ENCODE results near the gene C11orf97. TPM values are rescaled to one million over a fixed set of nuclear protein-coding genes. Genes with fewer than 3 reads are reported as not detected.

C11orf97 gene
- total RNA-seq, 4 donors from 2014 or later, result not detected

DNA sequence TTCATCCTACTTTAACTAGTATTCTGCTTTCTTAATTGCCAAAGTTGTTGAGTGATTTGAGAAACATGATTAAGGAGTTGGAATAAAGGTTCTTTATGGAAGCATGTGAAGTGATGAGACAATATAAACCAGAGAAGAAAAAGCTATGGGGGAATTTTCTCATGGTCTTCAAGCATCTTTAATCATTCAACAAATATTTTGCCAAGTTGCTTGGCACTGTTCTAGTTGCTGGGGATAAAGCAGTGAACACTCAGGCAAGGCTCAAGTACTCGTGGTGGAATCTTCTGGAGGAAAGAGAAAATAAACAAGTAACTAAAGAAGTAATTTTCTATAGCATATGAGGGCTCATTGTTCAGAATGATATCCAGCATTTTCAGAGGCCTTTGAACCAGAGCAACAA, 45.7 kb downstream of the C11orf97 start:
- H3K36me3 ChIP-seq, result no peaks in the 10 kb centered on the region
- DNase-seq, result no peak
- no peaks in the 10 kb centered on the region for H3K27me3 ChIP-seq
- no peak overlapping the region for H3K4me3 ChIP-seq (replicated peaks in 1 of 3)
- no peaks in the 10 kb centered on the region for H3K9me3 ChIP-seq
- peaks cover 0 to 7% of the 10 kb centered on the region in 2 donors for H3K4me1 ChIP-seq
- 19 to 23% methylated on average over 1 of the region's 1 CpG for WGBS, 2 donors
- TF ChIP-seq, protein P1, sequence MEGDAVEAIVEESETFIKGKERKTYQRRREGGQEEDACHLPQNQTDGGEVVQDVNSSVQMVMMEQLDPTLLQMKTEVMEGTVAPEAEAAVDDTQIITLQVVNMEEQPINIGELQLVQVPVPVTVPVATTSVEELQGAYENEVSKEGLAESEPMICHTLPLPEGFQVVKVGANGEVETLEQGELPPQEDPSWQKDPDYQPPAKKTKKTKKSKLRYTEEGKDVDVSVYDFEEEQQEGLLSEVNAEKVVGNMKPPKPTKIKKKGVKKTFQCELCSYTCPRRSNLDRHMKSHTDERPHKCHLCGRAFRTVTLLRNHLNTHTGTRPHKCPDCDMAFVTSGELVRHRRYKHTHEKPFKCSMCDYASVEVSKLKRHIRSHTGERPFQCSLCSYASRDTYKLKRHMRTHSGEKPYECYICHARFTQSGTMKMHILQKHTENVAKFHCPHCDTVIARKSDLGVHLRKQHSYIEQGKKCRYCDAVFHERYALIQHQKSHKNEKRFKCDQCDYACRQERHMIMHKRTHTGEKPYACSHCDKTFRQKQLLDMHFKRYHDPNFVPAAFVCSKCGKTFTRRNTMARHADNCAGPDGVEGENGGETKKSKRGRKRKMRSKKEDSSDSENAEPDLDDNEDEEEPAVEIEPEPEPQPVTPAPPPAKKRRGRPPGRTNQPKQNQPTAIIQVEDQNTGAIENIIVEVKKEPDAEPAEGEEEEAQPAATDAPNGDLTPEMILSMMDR (IDR thresholded peaks at IDR 0.05), result no peak
- TF ChIP-seq POLR2A (IDR thresholded peaks at IDR 0.05), result no peak
- H3K27ac ChIP-seq, result no peak overlapping the region
- intact Hi-C loops (cut with DNase I), result no loop called here

DNA sequence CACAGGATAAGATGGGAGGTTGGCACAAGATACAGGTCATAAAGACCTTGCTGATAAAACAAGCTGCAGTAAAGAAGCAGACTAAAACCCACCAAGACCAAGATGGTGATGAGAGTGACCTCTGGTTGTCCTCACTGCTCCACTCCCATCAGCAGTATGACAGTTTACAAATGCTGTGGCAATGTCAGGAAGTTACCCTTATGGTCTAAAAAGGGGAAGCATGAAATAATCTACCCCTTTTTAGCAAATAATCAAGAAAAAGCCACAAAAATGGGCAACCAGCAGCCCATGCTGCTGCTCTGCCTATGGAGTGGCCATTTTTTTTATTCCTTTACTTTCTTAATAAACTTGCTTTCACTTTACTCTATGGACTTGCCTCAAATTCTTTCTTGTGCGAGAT, 46.2 kb downstream of the C11orf97 start:
- Histone ChIP-seq H3K27me3 (no peaks in the 10 kb centered on the region), H3K4me1 (peaks cover 0 to 7% of the 10 kb centered on the region in 2 donors), H3K27ac (no peak overlapping the region), H3K4me3 (replicated peaks in 1 of 3) (no peak overlapping the region), H3K9me3 (no peaks in the 10 kb centered on the region), H3K36me3 (no peaks in the 10 kb centered on the region)
- WGBS, 2 donors, result 93 to 94% methylated on average over 1 of the region's 1 CpG
- intact Hi-C loops (cut with DNase I), result no loop called here
- TF ChIP-seq POLR2A (IDR thresholded peaks at IDR 0.05), result no peak
- TF ChIP-seq, protein P1 (IDR thresholded peaks at IDR 0.05), result no peak
- DNase-seq, result no peak

DNA sequence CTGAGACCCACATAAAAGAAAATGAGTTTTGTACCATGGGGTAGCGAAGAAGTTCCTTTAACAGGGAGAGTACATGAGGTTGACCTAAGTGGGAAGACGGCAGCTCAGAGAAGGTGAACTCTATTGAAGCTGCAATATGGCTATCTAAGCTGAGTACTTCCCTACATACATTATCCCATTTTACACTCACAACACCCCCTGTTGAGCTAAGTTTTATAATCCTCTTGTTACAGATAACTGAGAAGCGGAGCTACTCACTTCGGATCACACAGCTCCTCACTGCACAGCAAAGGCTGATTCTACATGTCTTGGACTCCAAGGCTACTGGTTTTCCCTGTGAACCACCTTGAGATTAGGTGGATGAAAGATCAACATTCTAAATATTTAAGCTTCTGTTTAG, 46.7 kb downstream of the C11orf97 start:
- H3K4me1 ChIP-seq, result peaks cover 0 to 7% of the 10 kb centered on the region in 2 donors
- H3K4me3 ChIP-seq (replicated peaks in 1 of 3), result no peak overlapping the region
- no peaks in the 10 kb centered on the region for H3K9me3 ChIP-seq
- WGBS, 2 donors, result 97% methylated on average over 4 of the region's 4 CpGs
- intact Hi-C loops (cut with DNase I), result no loop called here
- H3K36me3 ChIP-seq, result no peaks in the 10 kb centered on the region
- H3K27ac ChIP-seq, result no peak overlapping the region
- H3K27me3 ChIP-seq, result no peaks in the 10 kb centered on the region
- no peak for DNase-seq
- TF ChIP-seq POLR2A (IDR thresholded peaks at IDR 0.05), result no peak
- TF ChIP-seq, protein P1 (IDR thresholded peaks at IDR 0.05), result no peak

DNA sequence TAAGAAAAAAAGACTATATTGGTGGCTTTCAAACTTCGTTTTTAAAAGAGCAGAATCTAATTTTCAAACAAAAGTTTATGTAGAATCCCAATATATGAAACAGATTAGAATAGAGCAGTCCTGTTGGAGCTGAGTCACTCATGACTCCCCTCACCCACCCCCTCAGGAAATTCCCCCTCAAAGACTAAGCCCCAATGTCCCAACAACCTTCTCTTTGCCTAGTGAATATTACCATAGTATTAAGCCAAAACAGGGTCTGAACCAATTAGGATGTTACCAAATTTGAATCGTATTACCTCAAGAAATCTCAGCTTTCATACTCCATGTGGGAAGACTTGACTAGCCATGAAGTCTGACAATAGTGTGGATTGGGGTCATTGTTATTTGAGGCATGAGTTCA, 47.1 kb downstream of the C11orf97 start:
- Histone ChIP-seq H3K4me1 (peaks cover 0 to 7% of the 10 kb centered on the region in 2 donors), H3K27ac (no peak overlapping the region), H3K4me3 (replicated peaks in 1 of 3) (no peak overlapping the region)

DNA sequence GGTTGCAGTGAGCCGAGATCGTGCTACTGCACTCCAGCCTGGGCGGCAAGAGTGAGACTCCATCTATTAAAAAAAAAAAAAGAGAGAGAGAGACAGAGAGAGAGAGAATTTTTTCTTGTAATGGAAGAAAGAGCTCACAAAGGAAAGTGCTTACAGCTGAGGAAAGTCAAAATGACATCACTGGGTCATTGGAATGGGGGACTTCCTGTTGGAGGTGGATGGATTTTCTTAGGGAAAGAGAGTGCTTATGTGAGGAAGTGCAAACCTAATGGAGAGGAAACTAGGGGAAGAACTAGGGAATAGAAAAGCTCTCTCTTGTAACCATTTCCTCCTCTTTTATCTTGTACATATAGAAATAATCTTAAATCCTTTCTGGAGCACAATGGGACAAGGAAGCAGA, 48.6 kb downstream of the C11orf97 start:
- Histone ChIP-seq H3K27ac (no peak overlapping the region), H3K36me3 (no peaks in the 10 kb centered on the region), H3K4me3 (replicated peaks in 1 of 3) (no peak overlapping the region), H3K9me3 (no peaks in the 10 kb centered on the region), H3K27me3 (no peaks in the 10 kb centered on the region), H3K4me1 (peaks cover 0 to 7% of the 10 kb centered on the region in 2 donors)
- intact Hi-C loops (cut with DNase I), result no loop called here
- WGBS, 2 donors, result 94 to 97% methylated on average over 3 of the region's 3 CpGs
- TF ChIP-seq POLR2A (IDR thresholded peaks at IDR 0.05), result no peak
- TF ChIP-seq, protein P1 (IDR thresholded peaks at IDR 0.05), result no peak
- DNase-seq, result no peak

More for the DNA sequence above, 47.1 kb downstream of the C11orf97 start:
- TF ChIP-seq POLR2A (IDR thresholded peaks at IDR 0.05), result no peak
- Histone ChIP-seq H3K27me3 (no peaks in the 10 kb centered on the region), H3K9me3 (no peaks in the 10 kb centered on the region), H3K36me3 (no peaks in the 10 kb centered on the region)
- 91 to 94% methylated on average over 2 of the region's 2 CpGs for WGBS, 2 donors
- DNase-seq, result no peak
- intact Hi-C loops (cut with DNase I), result no loop called here
